CD4-positive, alpha-beta T cell treated with Interleukin-21 for 1 hour (primary cell): ENCODE results near the gene PPM1H.

Experiments
- DNase-seq: peaks from one replicate; pipeline ENCODE4 v3.0.0-alpha.2; 2020

Gene PPM1H

DNA sequence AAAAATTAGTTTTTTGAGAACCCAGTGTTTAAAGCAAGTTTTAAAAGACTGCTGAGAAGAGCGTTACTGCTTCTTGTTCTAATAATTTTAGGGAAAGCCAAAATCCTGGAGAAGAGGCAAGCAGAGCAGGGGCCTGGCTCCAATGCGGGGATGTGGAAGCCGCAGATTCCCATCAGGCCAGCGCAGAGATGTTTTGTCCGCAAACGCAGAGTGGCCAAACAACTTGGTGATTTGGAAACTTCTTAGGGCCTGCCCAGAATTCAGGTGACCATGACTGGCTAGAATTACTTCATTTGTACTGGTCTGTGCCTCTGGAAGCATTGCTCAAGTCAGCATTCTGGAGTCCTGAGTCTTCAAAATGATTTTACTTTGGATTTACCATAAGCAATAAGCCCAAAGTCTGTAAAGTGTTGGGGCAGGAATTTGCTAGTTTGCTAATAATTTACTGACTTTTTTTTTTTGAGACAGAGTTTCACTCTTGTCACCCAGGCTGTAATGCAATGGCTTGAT, 208.4 kb downstream of the PPM1H start:
- DNase-seq, result no peak

DNA sequence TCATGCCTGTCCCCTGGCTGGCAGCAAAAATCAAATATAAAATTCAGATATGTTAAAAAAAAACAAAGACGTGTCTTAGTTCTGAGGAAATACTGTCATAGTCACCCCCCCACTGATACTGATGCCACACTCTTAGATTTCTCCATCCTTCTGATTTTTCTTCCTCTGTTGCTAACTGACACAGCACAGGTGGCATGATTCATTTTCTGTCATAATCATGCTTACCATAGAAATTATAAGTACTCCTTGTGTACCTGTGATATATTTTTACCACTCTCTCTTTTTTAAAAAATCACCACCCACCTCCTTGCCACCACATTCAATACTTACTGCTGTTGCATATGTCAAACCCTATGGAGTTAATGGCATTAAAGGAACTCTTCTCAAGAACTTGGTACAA, 209.2 kb downstream of the PPM1H start:
- no peak for DNase-seq

DNA sequence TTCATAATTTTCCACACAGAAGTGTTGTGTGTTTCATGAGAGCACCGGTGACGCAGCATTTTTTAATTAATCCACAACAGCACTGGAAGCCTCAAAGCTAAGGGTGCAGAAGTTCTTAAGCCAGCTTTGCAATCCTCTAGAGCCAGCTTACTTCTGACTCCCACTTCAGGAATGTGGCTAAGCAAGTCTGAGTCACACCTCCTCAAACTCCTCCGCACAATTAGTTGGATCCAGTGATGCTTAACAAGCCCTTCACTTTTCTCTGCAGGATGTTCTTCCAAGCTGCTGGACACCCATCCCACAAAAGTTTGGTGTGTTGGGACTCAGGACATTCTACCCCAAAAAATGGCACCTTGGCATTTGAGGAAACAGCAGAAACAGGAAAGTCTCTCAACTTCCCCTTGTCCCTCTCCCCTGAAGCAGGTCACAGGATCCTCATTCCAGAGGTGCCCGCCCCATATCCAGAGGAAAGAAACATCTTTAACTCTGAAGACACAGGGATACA, 210.0 kb downstream of the PPM1H start:
- DNase-seq, result no peak

DNA sequence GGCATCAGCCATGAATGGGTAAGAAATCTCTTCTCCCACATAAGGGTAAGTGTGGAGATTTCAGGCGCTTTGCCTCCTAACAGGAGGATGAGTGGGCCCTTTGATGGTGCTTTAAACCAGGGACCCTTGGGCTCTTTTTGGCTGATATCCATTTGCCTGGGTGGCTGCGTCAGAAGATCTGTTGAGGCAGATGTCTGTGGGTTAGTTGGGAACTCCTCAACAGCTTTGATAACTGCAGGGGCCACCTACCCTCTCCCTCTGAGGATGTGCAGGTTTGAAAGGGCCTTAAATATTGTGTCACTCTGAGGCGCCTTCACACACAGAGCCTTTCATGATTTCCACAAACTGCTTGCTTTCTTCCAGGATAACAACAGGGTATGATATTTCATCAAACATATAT, 210.7 kb downstream of the PPM1H start:
- no peak for DNase-seq

DNA sequence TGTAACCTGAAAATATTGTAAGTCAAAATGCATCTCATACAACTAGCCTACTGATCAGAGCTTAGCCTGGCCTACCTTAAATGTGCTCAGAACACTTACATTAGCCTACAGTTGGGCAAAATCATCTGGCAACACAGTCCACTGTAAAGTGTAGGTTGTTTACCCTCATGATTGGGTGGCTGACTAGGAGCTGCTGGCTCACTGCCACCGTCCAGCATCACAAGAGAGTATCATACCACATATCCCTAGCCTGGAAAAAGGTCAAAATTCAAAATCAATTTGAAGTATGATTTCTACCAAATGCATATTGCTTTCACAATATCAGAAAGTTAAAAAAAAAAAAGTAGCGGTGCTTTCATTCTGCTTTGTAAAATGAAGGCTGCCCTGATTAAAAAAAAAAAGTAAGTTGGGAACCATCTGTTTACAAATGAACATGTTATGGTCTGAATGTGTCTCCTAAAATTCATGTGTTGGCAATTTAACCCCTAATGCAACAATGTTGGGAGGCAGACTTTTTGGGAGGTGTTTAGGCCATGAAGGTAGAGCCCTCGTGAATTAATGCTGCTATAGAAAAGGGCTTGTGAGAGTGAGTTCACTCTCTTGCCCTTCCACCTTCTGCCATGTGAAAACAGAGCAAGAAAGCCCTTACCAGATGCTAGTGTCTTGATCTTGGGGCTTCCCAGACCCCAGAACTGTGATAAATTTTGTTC, 211.8 kb downstream of the PPM1H start:
- no peak for DNase-seq

DNA sequence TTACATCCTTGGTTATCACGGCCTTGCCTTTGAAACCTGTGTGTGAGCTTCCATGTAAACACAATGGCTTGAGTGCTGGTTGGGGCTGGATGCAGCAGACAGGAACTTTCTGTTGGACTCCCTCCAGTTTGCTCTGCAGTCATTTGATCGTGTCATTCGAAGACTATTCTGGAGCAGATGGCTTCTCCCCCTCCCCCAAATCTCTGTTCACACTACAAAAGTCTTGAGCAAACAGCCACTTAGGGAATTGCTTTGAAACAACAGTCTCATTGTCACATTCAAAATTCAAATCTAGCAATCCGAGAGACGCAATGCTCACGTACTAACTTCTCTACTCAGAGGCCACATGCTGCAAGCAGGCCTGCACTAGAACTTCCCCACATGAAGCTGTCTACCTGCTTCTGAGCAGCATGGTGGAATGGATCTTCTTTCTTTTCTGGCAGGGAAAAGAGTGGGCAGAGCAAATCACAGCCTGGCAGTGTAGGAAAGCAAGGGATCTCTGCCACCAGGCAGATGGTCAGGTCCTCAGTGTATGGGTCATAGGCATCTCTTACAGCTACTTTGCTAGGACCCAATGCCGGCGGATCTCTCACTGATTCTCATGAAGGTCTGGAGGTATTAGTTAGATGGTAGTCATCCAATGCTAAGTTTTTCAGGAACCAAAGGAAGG, 214.2 kb downstream of the PPM1H start:
- DNase-seq, result no peak

DNA sequence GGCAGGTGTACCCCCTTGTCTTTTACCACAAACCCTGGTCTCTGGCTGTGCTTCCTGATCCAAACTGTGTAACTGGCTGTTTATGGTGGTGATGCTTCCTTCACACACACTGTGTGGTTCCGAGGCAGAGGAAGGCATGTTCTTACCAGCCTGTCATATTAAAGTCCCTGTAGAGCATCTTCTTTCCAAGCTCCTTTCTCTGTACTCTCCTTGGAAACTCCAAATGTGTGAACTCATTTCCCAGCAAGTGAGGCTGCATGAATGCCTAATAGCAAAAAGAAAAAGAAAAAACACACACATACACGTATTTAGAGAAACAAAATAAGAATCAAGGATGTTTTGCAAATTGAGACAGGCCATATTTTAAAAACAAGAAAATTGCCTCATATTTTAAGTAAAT, 214.9 kb downstream of the PPM1H start:
- no peak for DNase-seq

DNA sequence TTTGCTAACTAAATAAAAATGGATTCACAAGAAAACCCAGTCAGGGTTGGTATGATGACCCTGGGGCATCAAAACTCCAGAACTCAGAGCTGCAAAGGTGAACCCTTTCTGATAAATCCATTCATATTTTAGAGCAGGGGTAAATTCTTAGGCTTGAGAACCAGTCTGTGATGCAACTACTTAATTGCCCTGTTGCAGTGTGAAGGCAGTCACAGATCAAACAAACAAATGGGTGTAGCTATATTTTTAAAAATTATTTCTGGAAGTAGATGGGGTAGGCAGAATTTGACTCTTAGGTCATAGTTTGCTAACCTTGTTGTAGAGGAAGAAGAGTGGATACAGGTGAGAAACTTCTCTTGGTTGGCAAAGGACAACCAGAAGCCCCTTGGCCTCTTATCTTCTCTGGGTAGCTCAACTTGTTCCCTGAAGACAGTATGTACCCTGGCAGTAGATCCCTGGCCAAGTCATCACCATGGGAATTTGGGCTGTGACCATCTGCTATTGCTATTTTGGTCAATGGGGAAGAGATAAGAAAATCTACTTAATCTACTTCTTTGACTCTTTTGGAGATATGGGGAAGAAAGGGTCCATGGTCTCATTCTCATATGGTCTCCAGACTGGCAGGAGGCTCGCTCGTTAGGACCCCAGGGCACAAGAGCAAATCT, 216.1 kb downstream of the PPM1H start:
- DNase-seq, result no peak

DNA sequence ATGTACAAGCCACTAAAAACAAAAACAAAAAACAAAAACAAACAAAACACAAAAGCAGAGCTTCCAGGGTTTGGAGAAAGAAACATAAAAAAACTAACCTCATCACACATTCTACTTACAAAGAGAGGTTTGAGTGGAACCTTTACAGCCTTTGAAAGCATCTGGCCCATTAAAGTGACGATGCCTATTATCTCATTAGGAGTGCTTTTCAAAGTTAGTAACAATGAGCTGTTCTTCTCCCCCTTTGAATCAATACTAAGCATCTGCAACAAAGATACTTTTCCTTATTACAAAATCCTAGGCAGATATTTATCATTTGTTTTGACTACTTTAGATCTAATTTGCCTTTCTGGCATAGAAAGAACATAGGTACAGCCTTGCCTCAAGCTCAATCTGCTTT, 217.3 kb downstream of the PPM1H start:
- no peak for DNase-seq

DNA sequence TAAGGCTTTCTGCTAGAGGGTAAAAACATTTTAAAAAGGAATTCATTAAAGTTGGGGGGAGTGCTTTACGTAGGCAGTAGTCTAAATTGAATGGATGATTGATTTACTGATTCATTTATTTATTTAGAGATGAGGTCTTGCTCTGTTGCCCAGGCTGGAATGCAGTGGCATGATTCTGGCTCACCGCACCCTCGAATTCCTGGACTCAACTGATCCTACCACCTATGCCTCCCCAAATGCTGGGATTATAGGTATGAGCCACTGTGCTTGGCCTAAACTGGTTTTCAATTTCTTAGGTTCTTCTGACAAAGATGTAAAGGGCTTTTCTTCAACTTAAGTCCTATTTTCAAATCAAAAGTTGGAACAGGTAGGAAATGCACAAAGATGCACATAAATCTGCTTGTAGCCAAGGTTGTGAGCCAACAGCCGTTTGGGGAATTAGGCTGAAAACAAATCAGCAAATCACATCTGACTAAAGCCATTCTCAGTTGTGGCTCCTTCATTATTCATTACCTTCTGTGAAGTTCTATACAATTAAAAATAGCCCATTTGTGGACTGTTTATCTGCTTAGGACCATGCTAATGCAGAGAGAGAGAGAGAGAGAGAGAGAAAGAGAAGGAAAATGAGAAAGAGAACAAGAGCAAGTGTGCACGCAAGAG, 218.0 kb downstream of the PPM1H start:
- no peak for DNase-seq

DNA sequence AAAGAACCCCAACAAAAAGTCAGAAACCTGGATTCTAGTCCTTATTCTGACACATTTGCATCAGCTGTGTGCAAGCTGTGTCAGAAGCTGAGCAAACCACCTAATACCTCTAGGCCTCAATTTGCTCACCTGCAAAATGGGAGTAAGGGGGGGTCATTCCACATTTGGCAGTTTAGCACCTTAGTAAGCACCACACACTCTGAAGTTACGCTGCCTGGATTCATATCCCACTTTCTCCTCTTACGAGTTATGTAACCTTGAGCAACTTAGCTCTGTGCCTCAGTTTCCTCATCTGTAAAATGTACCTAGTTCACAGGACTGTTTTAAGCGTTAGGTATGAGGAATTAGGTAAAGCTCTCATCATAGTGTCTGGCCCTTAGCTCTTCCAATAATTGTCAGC, 218.9 kb downstream of the PPM1H start:
- DNase-seq, result no peak

DNA sequence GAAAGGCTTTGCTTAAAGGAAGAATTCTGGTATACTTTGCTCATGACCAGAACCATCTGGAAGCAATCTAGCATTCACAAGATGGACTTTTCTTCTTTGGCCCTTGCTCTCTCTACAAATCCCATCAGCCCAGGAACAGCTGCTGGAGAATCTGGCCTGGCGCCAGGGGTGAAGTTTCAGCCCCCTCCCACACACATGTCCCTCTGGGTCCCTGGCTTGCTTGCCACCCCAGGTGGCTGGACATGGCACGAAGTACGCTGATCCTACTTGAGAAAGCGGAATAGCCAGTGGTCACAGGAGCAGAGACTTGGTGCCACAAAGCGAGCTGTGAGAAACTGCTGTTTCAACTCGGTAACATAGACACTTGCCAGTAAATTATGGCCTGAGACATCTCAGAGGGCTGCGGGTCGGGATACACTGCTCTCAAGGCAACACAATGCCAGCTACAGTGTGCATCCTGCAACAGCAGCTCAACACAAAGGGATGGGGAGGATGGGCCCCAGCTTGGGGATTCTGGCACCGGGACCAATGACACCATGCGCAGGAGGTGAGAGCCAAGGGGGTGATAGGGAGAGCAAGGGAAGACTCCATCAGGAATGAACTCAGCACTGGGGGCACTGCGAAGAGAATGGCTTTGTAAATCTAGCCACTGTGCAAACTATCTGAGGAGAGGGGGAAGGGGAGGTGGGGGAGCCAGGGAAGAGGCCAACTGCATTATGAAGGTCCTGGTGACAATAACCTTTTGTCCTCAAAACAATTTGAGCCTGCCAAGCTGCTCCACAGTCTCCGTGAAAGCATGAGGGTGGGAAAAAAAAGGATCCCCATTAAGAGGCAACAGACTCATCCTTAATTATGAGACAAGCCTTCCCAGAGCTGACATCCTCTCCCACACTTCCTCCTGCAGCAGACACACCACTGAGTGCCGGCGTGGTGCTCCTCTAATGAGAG, 219.9 kb downstream of the PPM1H start:
- no peak for DNase-seq

DNA sequence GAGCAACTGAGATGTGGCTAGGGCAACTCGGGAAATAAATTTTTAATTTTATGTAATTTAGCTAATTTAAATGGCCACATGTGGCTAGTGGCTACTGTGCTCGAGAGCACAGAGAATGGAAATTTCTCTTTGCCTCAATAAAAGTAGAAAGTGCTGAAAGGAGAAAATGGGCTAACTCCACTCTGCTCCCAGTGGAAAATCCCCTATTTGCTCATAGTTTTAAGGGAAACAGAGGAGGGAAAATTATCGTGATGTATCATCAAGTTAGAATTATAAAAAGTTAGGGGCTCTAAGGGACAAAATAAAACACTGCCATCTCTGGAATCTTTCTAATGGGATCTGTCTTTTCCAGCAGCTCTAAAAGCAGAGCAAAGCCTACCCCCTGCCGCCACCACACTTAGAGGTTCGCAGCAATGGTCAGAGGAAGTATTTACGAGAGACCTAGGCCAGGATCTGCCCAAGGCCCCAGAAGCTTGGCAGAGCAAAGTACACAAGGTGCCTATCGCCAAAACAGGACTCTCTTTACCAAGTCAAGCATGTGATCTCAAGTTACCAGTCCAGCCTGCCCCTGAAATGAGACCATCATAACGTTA, 220.7 kb downstream of the PPM1H start:
- no peak for DNase-seq

DNA sequence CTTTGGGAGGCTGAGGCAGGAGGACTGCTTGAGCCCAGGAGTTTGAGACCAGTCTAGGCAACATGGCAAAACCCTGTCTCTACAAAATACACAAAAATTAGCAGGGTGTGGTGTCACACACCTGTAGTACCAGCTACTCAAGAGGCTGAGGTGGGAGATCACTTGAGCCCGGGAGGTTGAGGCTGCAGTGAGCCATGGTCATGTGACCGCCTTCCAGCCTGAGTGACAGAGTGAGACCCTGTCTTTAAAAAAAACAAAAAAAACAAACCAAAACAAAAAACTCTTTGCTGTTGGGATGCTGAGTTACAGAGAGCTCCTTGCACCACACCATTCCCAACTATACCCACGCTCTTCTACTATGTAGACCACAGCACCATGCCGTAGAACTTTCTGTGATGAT, 221.2 kb downstream of the PPM1H start:
- no peak for DNase-seq

DNA sequence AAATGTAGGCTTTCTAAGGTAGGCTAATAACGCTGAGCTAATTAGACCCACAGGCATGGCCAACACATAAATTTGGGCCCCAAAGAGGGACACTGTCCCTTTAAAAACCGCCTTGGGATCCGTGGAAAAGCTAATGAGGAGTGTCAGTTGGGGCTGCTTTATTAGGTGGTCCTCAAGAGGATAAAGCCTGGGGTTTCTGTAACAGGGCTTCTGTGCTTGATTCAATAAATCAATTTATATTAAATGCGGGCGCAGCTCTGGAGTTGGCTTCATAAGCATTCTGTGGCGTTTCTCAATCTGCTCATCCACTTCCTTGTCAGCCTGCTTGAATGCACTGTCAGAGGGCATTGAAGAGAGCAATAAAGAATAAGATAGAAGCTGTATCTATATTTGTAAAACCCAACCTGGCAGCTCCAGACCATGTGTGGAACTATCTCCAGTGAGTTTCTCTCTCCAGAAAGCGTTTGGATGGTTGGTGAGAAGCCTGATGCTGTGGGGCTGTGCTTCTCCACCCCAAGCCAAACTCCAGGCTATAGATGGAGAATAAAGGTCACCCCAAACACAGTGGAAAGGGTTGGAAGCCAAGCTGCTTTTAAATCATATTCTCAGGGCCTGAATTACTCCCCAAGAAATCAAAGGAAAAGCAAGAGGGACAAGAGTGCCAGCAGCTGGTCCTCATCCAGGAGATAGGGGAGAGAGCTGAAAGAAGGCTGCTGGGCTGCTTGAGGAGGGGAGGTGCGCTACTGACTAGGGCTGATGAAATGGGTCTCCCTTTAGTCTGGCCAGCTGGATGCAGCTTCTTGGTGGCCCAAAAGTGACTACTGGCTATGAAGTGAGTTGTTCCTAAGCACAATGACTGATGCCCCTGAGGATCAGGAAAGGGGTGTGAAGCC, 222.0 kb downstream of the PPM1H start:
- DNase-seq, result no peak

DNA sequence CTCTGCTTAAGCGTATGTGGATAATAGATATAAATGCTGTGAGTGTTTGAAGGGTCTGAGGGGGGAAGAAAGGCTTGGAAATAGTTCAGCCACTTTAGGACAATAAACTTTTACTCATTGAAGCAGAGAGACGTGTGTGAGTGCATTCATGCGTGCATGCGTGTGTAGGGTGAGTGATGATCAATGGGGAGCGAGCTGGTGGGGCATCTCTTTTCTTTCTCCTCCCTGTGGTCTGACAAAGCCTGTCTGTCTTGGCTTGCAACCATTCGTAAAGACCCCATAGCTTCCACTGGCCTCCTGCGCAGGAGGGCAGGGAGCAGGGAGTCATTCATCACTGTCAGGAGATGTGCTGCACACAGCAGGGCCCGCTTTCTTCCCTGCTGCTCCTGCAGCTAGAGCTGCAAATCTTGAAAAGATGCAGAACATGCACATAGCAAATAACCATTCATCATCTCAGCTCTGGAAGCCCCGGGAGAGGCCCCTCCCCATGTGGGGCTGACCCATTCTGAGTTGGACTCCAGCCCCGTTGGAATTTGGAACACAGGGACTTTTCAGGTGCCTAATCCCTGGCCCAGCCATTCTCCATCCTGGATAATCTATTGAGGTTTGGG, 223.2 kb downstream of the PPM1H start:
- no peak for DNase-seq

DNA sequence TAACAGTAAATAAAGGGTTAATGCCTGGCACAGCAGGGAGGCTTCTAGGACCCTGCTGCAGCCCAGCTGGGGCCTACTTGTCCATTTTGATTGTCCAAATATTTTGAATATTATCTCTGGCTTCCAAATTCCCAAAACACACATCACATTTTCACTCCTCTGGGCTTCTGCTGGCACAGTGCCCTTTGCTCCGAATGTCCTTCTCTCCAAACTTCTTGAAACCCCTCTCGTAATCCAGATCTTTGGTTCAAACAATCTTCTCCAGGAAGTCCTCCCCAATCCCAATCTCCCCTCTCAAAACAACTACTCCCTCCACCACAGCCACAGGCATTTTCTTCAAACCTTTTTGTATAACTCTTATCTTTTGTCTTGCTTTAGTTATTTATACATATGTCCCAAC, 225.6 kb downstream of the PPM1H start:
- DNase-seq, result no peak

DNA sequence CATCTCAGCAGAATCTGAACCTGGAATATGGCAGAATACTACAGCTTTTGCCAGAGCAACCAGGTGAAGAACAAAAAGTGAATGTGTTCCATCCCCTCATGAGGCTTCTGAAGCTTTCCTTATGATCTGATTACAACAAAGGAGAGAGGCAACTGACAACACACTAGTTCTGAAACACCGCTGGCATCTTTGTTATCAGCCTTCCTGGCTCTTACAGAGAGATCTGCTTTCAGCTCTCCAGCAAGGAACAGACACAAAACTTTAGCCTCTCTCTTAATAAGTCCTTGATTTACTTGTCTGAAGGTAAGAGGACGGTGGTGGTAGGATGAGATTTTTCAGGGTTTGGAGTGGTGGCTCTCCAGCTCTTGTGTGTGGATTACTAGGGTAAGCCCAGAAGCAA, 227.0 kb downstream of the PPM1H start:
- DNase-seq, result no peak

DNA sequence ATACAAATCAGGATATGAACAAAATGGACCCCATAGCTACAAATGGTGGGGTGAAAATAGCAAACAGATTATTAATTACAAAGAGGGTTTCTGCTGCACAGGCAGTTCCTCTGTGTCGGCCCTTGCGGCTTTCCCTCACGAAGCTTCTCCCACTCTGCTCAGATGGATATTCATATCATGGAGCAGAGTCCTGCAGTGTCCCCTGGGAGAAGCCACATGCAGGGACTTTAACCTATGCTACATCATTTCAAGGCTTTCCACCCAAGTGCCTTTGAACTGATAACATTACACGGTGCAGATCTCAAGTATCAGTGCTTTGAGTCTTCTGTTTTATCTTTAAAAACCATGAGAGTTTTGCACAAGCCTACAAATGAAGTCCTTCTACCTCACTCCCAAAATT, 229.1 kb downstream of the PPM1H start:
- no peak for DNase-seq

DNA sequence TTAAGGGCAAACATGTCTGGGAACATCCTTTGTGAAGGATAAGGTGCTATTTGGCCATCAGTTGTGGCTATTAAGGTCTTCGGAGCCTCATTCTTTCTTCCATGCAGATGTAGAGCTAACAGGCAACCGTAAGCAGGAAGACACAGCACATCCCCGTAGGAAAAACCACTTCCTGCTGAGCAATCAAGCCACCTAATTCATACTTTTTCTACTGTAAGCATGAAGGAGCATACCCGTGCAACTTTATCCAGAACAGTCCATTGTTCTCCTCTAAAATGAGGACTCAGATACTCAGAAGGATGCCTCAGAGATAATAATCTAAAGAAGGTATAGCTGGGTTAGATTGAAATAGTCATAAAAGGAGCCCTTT, 232.0 kb downstream of the PPM1H start:
- no peak for DNase-seq
